ENCODE measurements around the gene ZNF438. TPM values are rescaled to one million over a fixed set of nuclear protein-coding genes. Genes with fewer than 3 reads are reported as not detected.
"Not testable (repeated sequence)": the region's sequence is repeated elsewhere in the genome, so short reads cannot be mapped to it uniquely, and the experiment has no call there.

Gene ZNF438
- total RNA-seq, 1 experiment from 2014 or later = 4.3 TPM

- Mint-ChIP-seq H3K27me3 (ENCODE audit: unreplicated experiment) (no peaks in the 10 kb centered on the region), H3K4me3 (ENCODE audit: low read depth, unreplicated experiment) (no peak overlapping the region), H3K9me3 (ENCODE audit: low read depth, unreplicated experiment) (peaks cover 2% of the 10 kb centered on the region), H3K4me1 (ENCODE audit: low read depth, unreplicated experiment) (no peaks in the 10 kb centered on the region), H3K36me3 (ENCODE audit: insufficient read depth, unreplicated experiment) (no peaks in the 10 kb centered on the region), H3K27ac (ENCODE audit: unreplicated experiment) (no peak overlapping the region)
- CTCF ChIA-PET = no interaction called here
- intact Hi-C loops (cut with micrococcal nuclease; ENCODE audit: unreplicated experiment) = no loop called here
- no peak for DNase-seq
- TF ChIP-seq CTCF (IDR thresholded peaks at IDR 0.05; ENCODE audit: unreplicated experiment) = no peak
- no TSS peak for BruUV-seq (replicated peaks)
Measured at GRCh38 chr10:30915146-30915545, 116.5 kb downstream of the ZNF438 start.

GRCh38 chr10:30911303-30911863, 120.3 kb downstream of the ZNF438 start:
- no peak for TF ChIP-seq CTCF (IDR thresholded peaks at IDR 0.05; ENCODE audit: unreplicated experiment)
- BruUV-seq (replicated peaks) = no TSS peak
- H3K36me3 Mint-ChIP-seq (ENCODE audit: insufficient read depth, unreplicated experiment) = no peaks in the 10 kb centered on the region
- no peaks in the 10 kb centered on the region for H3K4me1 Mint-ChIP-seq (ENCODE audit: low read depth, unreplicated experiment)
- no peaks in the 10 kb centered on the region for H3K9me3 Mint-ChIP-seq (ENCODE audit: low read depth, unreplicated experiment)
- H3K27ac Mint-ChIP-seq (ENCODE audit: unreplicated experiment) = no peak overlapping the region
- no peaks in the 10 kb centered on the region for H3K27me3 Mint-ChIP-seq (ENCODE audit: unreplicated experiment)
- CTCF ChIA-PET = no interaction called here
- DNase-seq = no peak
- no peak overlapping the region for H3K4me3 Mint-ChIP-seq (ENCODE audit: low read depth, unreplicated experiment)
- intact Hi-C loops (cut with micrococcal nuclease; ENCODE audit: unreplicated experiment) = no loop called here

GRCh38 chr10:30903397-30904138, 128.1 kb downstream of the ZNF438 start:
- no peaks in the 10 kb centered on the region for H3K36me3 Mint-ChIP-seq (ENCODE audit: insufficient read depth, unreplicated experiment)
- intact Hi-C loops (cut with micrococcal nuclease; ENCODE audit: unreplicated experiment) = no loop called here
- no peak for DNase-seq
- no TSS peak for BruUV-seq (replicated peaks)
- no peak overlapping the region for H3K4me3 Mint-ChIP-seq (ENCODE audit: low read depth, unreplicated experiment)
- CTCF ChIA-PET = no interaction called here
- no peaks in the 10 kb centered on the region for H3K9me3 Mint-ChIP-seq (ENCODE audit: low read depth, unreplicated experiment)
- no peaks in the 10 kb centered on the region for H3K27me3 Mint-ChIP-seq (ENCODE audit: unreplicated experiment)
- no peak overlapping the region for H3K27ac Mint-ChIP-seq (ENCODE audit: unreplicated experiment)
- no peak for TF ChIP-seq CTCF (IDR thresholded peaks at IDR 0.05; ENCODE audit: unreplicated experiment)
- no peaks in the 10 kb centered on the region for H3K4me1 Mint-ChIP-seq (ENCODE audit: low read depth, unreplicated experiment)

GRCh38 chr10:30902621-30903396, 128.9 kb downstream of the ZNF438 start:
- H3K9me3 Mint-ChIP-seq (ENCODE audit: low read depth, unreplicated experiment) = no peaks in the 10 kb centered on the region
- H3K27ac Mint-ChIP-seq (ENCODE audit: unreplicated experiment) = no peak overlapping the region
- no peaks in the 10 kb centered on the region for H3K36me3 Mint-ChIP-seq (ENCODE audit: insufficient read depth, unreplicated experiment)
- H3K4me1 Mint-ChIP-seq (ENCODE audit: low read depth, unreplicated experiment) = no peaks in the 10 kb centered on the region
- intact Hi-C loops (cut with micrococcal nuclease; ENCODE audit: unreplicated experiment) = no loop called here
- H3K4me3 Mint-ChIP-seq (ENCODE audit: low read depth, unreplicated experiment) = no peak overlapping the region
- BruUV-seq (replicated peaks) = no TSS peak
- CTCF ChIA-PET = no interaction called here
- no peaks in the 10 kb centered on the region for H3K27me3 Mint-ChIP-seq (ENCODE audit: unreplicated experiment)
- no peak for DNase-seq
- no peak for TF ChIP-seq CTCF (IDR thresholded peaks at IDR 0.05; ENCODE audit: unreplicated experiment)

GRCh38 chr10:30901487-30901886, 130.2 kb downstream of the ZNF438 start:
- H3K4me3 Mint-ChIP-seq (ENCODE audit: low read depth, unreplicated experiment); H3K36me3 Mint-ChIP-seq (ENCODE audit: insufficient read depth, unreplicated experiment); H3K27me3 Mint-ChIP-seq (ENCODE audit: unreplicated experiment); H3K27ac Mint-ChIP-seq (ENCODE audit: unreplicated experiment); CTCF ChIA-PET; intact Hi-C loops (cut with micrococcal nuclease; ENCODE audit: unreplicated experiment); BruUV-seq (replicated peaks); H3K4me1 Mint-ChIP-seq (ENCODE audit: low read depth, unreplicated experiment); DNase-seq; H3K9me3 Mint-ChIP-seq (ENCODE audit: low read depth, unreplicated experiment): not testable (repeated sequence)
